Activated B cell treated with CpG ODN at 0.5 μM for 24 hours (primary cell): Measurements from ENCODE around the gene GNAI3. TPM values are rescaled to one million over a fixed set of nuclear protein-coding genes. Genes with fewer than 3 reads are reported as not detected.

Experiments used
- ATAC-seq: fragments of 200-7000 bp; cut with Tn5 transposase; one replicate; pipeline ENCODE4 v1.10.0; 2021; ENCODE audit warnings: low read depth, mild to moderate bottlenecking, moderate library complexity
- CTCF ChIA-PET: fragments of 350-600 bp; sonication (Branson Sonifier 250); formaldehyde crosslinking; loops from one replicate; lab custom pipeline; 2021; ENCODE audit warnings: antibody characterized with exemption; lab: Charles Lee
- POLR2A ChIA-PET: fragments of 350-600 bp; sonication (Branson Sonifier 250); formaldehyde crosslinking; loops from one replicate; lab custom pipeline; 2021; ENCODE audit warnings: antibody characterized with exemption; lab: Charles Lee
- DNase-seq: peaks from one replicate; pipeline ENCODE4 v3.0.0; 2022
- H3K27ac Mint-ChIP-seq: one replicate; pipeline ENCODE4 v1.8.0; 2020; ENCODE audit warnings: mixed read lengths
- H3K27me3 Mint-ChIP-seq: one replicate; pipeline ENCODE4 v1.8.0; 2021; ENCODE audit warnings: mixed read lengths
- H3K36me3 Mint-ChIP-seq: one replicate; pipeline ENCODE4 v1.8.0; 2021; ENCODE audit warnings: low read depth, mixed read lengths
- H3K4me1 Mint-ChIP-seq: one replicate; pipeline ENCODE4 v1.8.0; 2021; ENCODE audit warnings: mixed read lengths
- H3K4me3 Mint-ChIP-seq: one replicate; pipeline ENCODE4 v1.8.0; 2020; ENCODE audit warnings: mild to moderate bottlenecking, mixed read lengths
- H3K9me3 Mint-ChIP-seq: one replicate; pipeline ENCODE4 v1.8.0; 2020; ENCODE audit warnings: mixed read lengths
- intact Hi-C: fragments of 100-400 bp; cut with micrococcal nuclease; formaldehyde crosslinking; loops from one replicate; pipeline ENCODE4 v1.15.1; 2024
- total RNA-seq: library from RNA; stranded (reverse); gene quantifications from 2 replicates; pipeline ENCODE4 v1.2.3, GENCODE V29; 2022
- TF ChIP-seq, protein P1 (sequence below): fragments of 200-600 bp; IDR thresholded peaks from one replicate; pipeline ENCODE4 v1.8.0; 2022; ENCODE audit warnings: antibody characterized with exemption, mild to moderate bottlenecking

GNAI3 gene
- total RNA-seq, 1 donor from 2014 or later = 8.4 TPM

- intact Hi-C loops = no loop called here
- H3K4me1 Mint-ChIP-seq = peaks cover 11% of the 10 kb centered on the region
- CTCF ChIA-PET = interaction anchor here (1.0 to 10.5 kb wide), 5 partner anchors 30 to 455 kb away, joined by 3 to 375 read pairs (median 4); partner anchors contain the start of genes AHCYL1, AMIGO1 and CYB561D1
- no peaks in the 10 kb centered on the region for H3K36me3 Mint-ChIP-seq
- no peak overlapping the region for H3K4me3 Mint-ChIP-seq
- TF ChIP-seq, protein P1, sequence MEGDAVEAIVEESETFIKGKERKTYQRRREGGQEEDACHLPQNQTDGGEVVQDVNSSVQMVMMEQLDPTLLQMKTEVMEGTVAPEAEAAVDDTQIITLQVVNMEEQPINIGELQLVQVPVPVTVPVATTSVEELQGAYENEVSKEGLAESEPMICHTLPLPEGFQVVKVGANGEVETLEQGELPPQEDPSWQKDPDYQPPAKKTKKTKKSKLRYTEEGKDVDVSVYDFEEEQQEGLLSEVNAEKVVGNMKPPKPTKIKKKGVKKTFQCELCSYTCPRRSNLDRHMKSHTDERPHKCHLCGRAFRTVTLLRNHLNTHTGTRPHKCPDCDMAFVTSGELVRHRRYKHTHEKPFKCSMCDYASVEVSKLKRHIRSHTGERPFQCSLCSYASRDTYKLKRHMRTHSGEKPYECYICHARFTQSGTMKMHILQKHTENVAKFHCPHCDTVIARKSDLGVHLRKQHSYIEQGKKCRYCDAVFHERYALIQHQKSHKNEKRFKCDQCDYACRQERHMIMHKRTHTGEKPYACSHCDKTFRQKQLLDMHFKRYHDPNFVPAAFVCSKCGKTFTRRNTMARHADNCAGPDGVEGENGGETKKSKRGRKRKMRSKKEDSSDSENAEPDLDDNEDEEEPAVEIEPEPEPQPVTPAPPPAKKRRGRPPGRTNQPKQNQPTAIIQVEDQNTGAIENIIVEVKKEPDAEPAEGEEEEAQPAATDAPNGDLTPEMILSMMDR = no peak
- POLR2A ChIA-PET = interaction anchor here (0.6 to 1.1 kb wide), 4 partner anchors 36 to 429 kb away, joined by 3 to 5 read pairs (median 4); partner anchors contain the start of gene CYB561D1
- ATAC-seq = no peak
- no peak for DNase-seq
- H3K27me3 Mint-ChIP-seq = no peaks in the 10 kb centered on the region
- no peaks in the 10 kb centered on the region for H3K9me3 Mint-ChIP-seq
- no peak overlapping the region for H3K27ac Mint-ChIP-seq
Observed at GRCh38 chr1:109529881-109530456, 18.4 kb upstream of the GNAI3 start.

- POLR2A ChIA-PET = interaction anchor here (0.6 to 0.7 kb wide), 2 partner anchors 277 to 429 kb away, joined by 4 to 5 read pairs; no protein-coding TSS in a partner anchor
- no peak overlapping the region for H3K4me3 Mint-ChIP-seq
- no peak for ATAC-seq
- TF ChIP-seq, protein P1 = no peak
- H3K4me1 Mint-ChIP-seq = peaks cover 11% of the 10 kb centered on the region
- intact Hi-C loops = no loop called here
- H3K27me3 Mint-ChIP-seq = no peaks in the 10 kb centered on the region
- no peak for DNase-seq
- CTCF ChIA-PET = interaction anchor here (1.0 to 10.5 kb wide), 5 partner anchors 31 to 454 kb away, joined by 3 to 375 read pairs (median 4); partner anchors contain the start of genes AHCYL1, AMIGO1 and CYB561D1
- H3K36me3 Mint-ChIP-seq = no peaks in the 10 kb centered on the region
- no peak overlapping the region for H3K27ac Mint-ChIP-seq
- no peaks in the 10 kb centered on the region for H3K9me3 Mint-ChIP-seq
Observed at GRCh38 chr1:109530457-109531087, 17.8 kb upstream of the GNAI3 start.

DNA sequence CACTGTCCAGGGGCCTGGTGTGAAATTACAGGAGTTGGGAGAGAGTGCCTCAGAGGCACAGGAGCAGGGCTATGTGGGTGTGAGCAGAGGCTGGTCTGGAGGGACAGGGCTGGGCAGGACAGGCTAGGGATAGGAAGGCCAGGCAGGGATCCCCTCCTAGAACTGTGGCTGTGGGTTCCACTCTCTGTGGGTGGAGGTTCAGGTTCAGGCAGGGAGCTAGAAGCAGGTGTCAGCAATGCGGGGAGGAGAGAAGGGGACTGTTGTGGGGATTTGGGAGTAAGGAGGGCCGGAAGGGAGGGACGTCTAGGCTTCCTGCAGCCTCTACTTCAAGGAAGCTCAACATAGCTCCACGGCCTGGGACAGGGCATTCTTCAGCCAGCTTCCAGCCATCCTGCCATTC is 17.0 kb upstream of the GNAI3 start:
- no peaks in the 10 kb centered on the region for H3K36me3 Mint-ChIP-seq
- TF ChIP-seq, protein P1 = no peak
- no peak overlapping the region for H3K27ac Mint-ChIP-seq
- no peaks in the 10 kb centered on the region for H3K27me3 Mint-ChIP-seq
- no peak overlapping the region for H3K4me3 Mint-ChIP-seq
- ChIA-PET CTCF (interaction anchor here (0.8 to 10.5 kb wide), 18 partner anchors 11 to 559 kb away, joined by 3 to 375 read pairs (median 8); partner anchors contain the start of genes AMIGO1, ATXN7L2, CYB561D1 and PSRC1), POLR2A (interaction anchor here (1.4 to 2.2 kb wide), 5 partner anchors 17 to 105 kb away, joined by 6 to 15 read pairs (median 12); partner anchors contain the start of genes ATXN7L2, CYB561D1, GNAI3 and PSMA5)
- ATAC-seq (no peak), DNase-seq (no peak)
- peaks cover 11% of the 10 kb centered on the region for H3K4me1 Mint-ChIP-seq
- intact Hi-C loops = no loop called here
- no peaks in the 10 kb centered on the region for H3K9me3 Mint-ChIP-seq

- no peaks in the 10 kb centered on the region for H3K36me3 Mint-ChIP-seq
- no peak for DNase-seq
- no peaks in the 10 kb centered on the region for H3K27me3 Mint-ChIP-seq
- H3K27ac Mint-ChIP-seq = peak overlapping the region; percentile 74
- TF ChIP-seq, protein P1 = no peak
- no peaks in the 10 kb centered on the region for H3K9me3 Mint-ChIP-seq
- H3K4me3 Mint-ChIP-seq = no peak overlapping the region
- POLR2A ChIA-PET = interaction anchor here (0.7 to 2.2 kb wide), 9 partner anchors 15 to 503 kb away, joined by 3 to 15 read pairs (median 6); partner anchors contain the start of genes ATXN7L2, CYB561D1, GNAI3 and PSMA5
- peaks cover 11% of the 10 kb centered on the region for H3K4me1 Mint-ChIP-seq
- no peak for ATAC-seq
- intact Hi-C loops = loop anchor here (1.0 kb wide), 8 partner anchors 38 to 331 kb away; partner anchors contain the start of genes CYB561D1 and PSMA5
- CTCF ChIA-PET = interaction anchor here (0.8 to 10.5 kb wide), 26 partner anchors 11 to 559 kb away, joined by 3 to 375 read pairs (median 6); partner anchors contain the start of genes AHCYL1, AMIGO1, ATXN7L2 and CYB561D1
Observed at GRCh38 chr1:109531826-109532364, 16.5 kb upstream of the GNAI3 start.
